NCI-H526 (cell line): Measurements from ENCODE around the gene GBP6.
"Not testable (repeated sequence)": the region's sequence is repeated elsewhere in the genome, so short reads cannot be mapped to it uniquely, and the experiment has no call there.

Experiments used
- DNase-seq, 2 experiments: peaks; one replicate each; lab custom pipeline; 2025; lab: John Stamatoyannopoulos, UW

The GBP6 gene

DNA sequence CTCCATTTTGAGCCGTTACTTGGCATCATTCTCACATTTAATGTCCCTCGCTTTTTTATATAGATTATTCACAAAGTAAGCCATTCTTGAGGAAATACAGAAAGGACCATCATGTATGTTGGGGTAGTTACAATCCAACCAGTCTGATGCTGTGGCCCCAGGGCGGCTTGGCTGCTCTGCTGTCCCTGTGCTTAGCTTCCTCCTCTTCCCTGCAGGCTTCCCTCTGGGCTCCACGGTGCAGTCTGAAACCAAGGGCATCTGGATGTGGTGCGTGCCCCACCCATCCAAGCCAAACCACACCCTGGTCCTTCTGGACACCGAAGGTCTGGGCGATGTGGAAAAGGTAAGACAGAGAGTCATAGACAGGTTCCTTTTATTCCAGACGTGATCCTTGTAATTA is 5.5 kb downstream of the GBP6 start:
- DNase-seq: no peak

DNA sequence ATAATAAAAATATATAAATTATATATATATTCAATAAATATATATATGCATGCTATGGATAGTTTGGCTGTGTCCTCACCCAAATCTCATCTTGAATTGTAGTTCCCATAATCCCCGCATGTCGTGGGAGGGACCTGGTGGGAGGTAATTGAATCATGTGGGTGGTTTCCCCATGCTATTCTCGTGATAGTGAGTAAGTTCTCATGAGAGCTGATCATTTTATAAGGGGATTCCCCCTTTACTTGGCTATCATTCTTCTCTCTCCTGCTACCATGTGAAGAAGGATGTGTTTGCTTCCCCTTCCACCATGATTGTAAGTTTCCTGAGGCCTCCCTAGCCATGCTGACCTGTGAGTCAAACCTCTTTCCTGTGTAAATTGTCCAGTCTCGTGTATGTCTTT is 10.0 kb downstream of the GBP6 start:
- DNase-seq: not testable (repeated sequence)

DNA sequence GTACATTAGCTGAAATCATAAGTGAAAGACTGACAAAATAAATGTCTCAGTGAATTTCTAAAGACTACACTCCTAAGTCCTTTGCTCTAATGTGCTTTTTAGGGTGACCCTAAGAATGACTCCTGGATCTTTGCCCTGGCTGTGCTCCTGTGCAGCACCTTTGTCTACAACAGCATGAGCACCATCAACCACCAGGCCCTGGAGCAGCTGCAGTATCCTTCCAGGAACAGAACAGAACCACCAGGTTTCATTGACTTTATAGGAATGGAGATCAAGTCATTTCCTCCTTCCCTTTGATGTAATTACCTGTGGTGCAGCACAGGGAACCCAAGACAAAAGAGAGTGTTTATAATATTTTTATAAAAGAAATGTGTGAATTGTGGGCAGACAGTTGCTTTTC is 14.1 kb downstream of the GBP6 start:
- no peak for DNase-seq

DNA sequence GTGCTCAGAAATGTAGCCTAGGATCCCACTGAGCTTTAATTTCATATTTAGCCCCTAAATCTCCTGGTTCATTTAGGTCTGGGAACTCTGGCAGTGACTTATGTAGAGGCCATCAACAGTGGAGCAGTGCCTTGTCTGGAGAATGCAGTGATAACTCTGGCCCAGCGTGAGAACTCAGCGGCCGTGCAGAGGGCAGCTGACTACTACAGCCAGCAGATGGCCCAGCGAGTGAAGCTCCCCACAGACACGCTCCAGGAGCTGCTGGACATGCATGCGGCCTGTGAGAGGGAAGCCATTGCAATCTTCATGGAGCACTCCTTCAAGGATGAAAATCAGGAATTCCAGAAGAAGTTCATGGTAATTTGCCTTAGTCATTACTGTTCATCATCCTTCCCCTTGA is 17.8 kb downstream of the GBP6 start:
- DNase-seq: peak; percentile 40 to 52

DNA sequence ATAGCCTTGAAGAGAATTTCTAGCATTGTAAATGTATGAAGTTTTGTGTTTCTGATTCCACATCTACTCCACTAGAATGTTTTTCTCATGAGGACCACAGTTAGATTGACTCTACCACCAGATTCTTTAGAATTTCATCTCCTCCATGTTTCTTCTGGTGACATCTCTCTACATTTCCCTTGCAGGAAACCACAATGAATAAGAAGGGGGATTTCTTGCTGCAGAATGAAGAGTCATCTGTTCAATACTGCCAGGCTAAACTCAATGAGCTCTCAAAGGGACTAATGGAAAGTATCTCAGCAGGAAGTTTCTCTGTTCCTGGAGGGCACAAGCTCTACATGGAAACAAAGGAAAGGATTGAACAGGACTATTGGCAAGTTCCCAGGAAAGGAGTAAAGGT is 18.6 kb downstream of the GBP6 start:
- no peak for DNase-seq

DNA sequence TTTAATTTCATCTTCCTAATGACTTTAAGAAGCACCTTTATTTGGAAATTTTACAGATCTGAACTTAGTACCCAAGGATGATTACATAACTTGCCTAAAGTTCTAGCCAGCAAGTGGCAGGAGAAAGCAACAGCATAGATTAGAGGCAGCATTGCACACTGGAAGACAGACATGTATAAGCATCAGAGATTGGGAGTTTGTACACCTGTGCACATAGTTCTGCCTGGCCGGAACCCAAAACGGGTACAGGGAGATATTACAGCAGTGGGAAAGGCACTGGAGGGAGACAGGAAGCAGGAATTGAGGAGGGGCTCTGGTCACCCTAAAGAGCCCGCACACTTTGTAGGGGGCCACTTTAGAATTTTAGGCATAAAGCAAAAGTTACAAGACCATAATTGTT is 19.3 kb downstream of the GBP6 start:
- no peak for DNase-seq

DNA sequence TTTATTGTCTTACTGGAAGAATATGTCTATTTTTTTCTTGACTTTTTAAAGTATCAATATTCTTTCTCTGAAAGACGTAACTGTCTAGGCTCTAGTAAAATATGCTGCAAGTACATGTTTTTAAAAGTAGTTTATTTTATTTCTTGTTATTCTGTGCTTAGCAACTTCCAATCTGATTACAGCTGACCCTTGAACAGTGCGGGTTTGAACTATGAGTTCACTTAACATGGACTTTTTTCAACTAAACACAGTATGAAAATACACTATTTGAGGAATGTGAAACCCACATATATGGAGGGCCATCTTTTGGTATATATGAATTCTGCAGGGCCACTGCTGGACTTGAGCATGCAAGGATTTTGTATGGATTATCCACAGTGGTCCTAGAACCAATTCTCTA is 26.8 kb downstream of the GBP6 start:
- no peak for DNase-seq

DNA sequence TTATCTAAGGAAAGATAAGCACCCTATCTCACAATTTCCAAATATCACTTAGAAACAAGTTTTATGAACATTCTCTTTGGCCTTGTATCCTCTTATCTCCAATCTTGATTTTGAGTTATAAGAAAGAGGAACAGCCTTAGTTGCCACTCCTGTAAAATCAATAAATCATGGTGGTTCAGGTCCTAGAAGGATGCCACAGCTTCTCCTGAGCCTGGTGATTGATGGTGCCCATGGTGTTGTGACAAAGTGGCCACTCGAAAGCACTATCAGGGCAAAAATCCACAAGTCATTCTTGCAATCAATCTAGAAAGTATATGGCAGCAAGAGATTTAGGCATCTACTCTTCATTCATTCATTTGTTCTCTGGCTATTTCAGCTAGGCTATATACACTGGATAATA is 27.8 kb downstream of the GBP6 start:
- DNase-seq: no peak

DNA sequence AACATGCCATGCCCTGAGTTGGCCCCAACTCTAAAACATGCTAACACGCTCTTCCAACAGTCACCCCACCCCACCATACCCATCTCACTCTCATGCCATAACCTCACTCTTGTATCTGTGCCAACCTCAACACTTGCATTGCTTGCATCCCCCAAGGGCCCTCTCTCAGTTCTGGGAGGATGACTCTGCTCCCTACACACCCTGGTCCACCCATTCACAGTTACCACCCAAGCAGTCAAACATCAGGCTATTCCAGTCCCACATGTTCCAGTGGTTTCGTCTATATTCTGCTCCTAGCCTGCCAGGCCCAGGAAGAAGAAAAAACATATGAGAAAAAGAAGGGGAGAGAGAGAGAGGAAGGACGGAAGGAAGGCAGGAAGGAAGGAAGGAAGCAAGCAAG is 31.0 kb downstream of the GBP6 start:
- no peak for DNase-seq

DNA sequence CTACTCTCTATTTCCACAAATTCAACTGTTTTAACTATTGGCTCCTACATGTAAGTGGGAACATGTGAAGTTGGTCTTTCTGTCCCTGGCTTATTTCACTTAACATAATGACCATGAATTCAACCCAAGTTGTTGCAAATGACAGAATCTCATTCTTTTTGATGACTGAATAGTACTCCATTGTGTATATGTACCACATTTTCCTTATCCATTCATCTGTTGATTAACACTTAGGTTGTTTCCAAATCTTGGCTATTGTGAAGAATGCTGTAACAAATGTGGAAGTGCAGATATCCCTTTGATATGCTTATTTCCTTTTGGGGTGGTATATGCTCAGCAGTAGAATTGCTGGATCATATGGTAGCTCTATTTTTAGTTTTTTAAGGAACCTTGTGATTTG is 33.0 kb downstream of the GBP6 start:
- no peak for DNase-seq

DNA sequence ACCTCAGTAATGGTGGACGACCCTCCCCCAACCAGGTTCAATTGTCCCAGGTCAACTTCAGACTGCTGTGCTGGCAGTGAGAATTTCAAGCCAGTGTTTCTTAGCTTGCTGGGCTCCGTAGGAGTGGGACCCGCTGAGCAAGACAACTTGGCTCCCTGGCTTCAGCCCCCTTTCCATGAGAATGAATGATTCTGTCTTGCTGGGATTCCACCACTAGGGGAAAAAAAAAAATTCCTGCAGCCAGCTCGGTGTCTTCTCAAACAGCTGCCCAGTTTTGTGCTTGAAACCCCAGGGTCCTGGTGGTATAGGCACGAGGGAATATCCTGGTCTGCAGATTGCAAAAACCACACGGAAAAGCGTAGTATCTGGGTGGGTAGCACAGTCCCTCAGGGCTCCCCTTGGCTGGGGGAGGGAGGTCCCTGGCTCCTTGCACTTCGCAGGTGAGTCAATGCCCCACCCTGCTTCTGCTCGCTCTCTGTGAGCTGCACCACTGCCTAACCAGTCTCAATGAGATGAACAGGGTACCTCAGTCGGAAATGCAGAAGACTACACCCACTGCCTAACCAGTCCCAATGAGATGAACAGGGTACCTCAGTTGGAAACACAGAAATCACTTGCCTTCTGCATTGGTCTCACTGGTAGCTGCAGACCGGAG is 41.5 kb downstream of the GBP6 start:
- no peak for DNase-seq

DNA sequence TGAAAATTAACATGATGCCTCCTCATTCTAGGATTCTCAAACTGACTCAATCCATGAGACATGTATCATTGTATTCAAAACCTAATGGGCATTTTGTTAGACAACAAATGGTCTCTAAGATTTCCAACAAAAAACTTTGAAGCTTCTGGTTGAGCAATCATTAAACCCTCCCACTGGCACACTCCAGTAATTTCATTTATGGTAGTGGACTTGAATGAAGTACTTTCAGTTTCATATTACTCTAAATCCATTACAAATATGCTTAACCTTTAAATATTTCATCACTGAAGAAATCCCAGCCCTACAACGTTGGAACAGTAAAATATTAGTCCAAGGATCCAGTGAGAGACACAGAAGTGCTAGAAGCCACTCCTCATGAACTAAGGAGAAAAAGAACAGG is 43.5 kb downstream of the GBP6 start:
- no peak for DNase-seq

DNA sequence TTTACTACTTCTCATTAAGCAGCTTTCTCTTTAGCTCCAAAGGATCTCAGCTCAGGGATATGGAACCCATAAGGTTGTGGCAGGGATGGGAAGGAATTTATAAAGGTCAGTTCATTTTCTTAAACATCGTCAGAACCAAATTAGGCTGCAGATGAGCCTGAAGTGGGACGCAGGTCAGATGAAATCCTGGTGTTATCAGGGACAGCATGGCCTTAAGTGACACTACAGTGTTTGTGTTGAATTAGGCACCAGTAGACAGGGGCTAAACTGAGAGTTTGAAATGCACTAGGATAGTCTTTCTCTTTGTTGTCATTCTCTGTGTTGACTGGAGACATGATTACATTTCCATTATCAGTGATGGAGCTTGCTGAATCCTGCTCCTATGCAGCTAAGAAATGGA is 43.9 kb downstream of the GBP6 start:
- not testable (repeated sequence) for DNase-seq

DNA sequence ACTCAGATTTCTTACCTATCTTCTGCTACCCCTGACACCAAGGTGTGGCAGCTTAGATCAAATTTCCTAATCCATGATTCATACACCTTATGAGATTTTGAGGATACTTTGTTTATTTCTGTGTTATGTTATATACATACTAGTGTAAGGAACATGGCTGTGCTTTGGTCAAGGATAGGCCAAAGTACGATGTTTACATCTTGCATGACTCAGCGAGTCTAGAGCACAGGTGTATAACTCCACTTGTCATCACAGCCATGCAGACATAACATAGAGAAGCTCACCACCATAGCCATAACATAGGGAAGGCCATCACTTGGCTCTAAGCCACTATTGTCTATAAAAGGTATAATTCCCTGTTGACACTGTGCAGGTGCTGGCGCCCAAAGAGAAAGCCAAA is 61.2 kb downstream of the GBP6 start:
- peak; percentile 44 to 48 for DNase-seq

DNA sequence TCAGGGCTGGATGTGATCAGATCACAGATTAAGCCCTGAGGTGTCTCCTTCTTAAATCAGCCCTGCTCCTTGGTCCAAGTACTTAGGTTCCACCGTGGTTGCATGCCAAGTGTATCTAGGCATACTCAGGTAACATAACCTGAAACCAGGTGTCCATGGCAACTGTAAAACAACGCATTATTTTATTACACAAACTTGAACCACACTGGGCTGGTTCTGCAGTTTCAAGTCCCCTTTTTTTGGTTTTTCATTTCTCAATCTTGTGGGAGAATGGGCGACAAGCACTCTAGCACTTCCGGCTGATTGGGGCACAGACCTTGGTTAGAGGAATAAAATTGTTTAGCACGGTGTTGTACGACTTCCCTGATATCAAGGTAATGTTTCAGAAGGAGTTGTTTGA is 65.2 kb downstream of the GBP6 start:
- DNase-seq: no peak

DNA sequence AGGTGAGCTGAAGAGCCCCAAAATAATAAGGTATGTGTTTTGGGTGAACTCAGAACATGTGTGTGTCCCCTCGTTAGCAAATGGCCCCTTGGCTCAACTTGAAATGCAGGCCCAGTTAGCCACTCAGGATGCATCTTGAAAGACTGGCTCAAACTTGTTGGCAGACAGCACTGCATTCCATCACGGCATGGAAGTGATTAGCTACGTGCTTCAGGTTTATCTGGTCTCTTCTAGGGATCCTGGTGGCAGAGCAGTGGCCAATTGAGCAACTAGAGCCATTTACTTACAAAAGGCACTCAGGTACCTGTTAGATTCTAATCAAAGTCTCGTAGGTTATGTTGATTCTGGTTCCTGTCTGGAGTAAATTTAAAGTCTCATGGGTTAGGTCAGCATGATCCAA is 65.8 kb downstream of the GBP6 start:
- not testable (repeated sequence) for DNase-seq

DNA sequence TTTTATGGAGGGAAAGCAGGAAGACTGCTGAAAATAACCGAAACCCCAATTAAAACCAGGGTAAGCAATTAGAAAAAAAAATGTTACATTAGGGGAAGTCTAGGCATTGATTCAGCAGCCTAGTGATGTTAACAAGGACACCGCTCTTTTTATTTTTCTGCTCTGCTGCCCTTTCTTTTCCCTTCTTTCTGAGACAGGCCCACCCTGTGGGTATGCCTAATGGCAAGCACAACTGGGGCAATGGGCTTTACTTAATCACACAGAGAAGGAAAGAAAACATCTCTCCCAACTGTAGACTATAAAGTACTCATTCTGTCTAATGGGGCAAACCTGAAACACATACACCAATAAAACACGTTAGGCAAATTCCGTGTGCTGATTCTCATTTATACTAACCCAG is 69.6 kb downstream of the GBP6 start:
- DNase-seq: peak; percentile 57 to 59

DNA sequence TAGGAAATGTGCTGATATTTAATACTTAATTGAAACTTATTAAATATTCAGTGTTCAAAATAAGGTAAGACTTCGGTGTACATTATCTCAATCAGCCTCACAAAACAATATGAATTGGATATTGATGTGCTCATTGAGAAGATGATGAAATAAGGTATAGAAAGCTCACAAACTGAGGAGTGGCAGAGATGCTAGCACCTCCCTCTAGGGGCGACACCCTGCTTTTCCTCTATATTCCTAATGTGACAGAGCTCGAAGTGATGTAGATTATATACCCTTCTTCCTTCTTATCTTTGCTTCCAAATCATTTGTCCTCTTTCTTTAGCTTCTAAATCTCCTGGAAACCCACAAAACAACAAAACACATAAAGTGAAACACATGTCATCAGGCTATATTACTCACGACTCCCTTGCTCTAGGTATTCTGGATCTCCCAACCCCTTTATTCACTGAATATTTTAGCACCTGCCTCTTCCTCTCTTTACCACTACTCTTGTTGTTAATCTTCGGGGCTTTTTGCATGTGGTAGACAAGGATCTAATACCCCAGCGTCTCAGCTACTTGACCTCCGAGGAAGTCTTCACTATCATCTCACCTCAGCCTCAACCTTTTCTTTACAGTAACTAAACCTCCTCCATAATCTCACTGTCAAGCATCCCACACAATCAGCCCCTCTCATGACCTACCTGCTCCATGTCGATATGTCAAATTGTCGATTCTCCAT is 70.4 kb downstream of the GBP6 start:
- DNase-seq: not testable (repeated sequence)
